Measurements from ENCODE around the gene EP400. TPM values are rescaled to one million over a fixed set of nuclear protein-coding genes. Genes with fewer than 3 reads are reported as not detected.
A peak's percentile ranks its signal among the peaks of the same experiment; 100 is the strongest.

The EP400 gene
- total RNA-seq (10 to 100 TPM; 15.5 to 21.6 (median 18.1) TPM), polyA plus RNA-seq (10.1 TPM)
- long read RNA-seq, donor 1, partial matches to known transcripts = 9 of 15 reads
- long read RNA-seq, donor 1, other reads (novel, unspliced or antisense) = 5 of 15 reads
- long read RNA-seq, donor 2, partial matches to known transcripts = 1 of 3 reads
- long read RNA-seq, donor 2, other reads (novel, unspliced or antisense) = 2 of 3 reads
- long read RNA-seq, donor 3, partial matches to known transcripts = 13 of 21 reads
- long read RNA-seq, donor 3, other reads (novel, unspliced or antisense) = 8 of 21 reads
- long read RNA-seq, donor 4, partial matches to known transcripts = 0 of 2 reads
- long read RNA-seq, donor 4, other reads (novel, unspliced or antisense) = 1 of 2 reads

DNA sequence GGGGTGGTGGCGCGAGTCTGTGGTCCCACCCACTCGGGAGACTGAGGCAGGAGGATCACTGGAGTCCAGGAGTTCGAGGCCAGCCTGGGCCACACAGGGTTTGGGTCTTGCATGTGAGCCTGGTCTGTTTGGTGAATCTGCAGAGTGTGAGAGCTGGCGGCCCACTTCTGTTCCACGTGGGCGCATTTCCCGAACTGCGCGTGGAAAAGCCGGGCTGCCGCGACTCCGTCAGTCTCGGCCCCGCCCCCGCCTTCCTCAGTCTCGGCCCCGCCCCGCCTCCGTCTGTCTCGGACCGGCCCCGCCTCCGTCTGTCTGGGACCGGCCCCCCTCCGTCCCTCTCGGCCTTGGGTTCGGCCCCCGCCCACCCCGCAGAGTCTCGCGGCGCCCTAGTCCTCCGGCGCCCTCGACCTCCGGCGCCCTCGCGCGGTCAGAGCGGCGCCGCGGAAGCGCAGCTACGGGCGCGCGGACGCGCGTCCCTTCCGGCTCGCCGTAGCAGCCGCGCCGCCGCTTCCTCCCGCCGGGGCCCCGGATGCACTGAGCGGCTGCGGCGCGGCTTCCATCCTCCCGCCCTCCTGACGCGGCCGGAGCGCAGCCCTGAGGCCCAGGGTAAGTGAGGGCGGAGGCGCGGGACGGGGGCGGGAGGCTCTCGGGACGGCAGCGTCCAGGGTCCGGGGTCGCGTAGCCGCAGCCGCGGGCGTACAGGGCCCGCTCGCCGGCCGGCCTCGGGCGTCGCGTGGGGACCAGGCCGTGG is at the start of gene EP400:
Gene EP400 (plus strand): TSS at position 512 of the 751 bp plus-strand sequence. CDS start 10,678 bp downstream, outside the sequence.
- intact Hi-C loops (cut with DNase I) = loop anchor here in 1 of 4 donors (5.0 kb wide), 1 partner anchor 52 kb away; no protein-coding TSS in a partner anchor
- peak within 1 kb of the TSS; percentile 72 for H3K27ac ChIP-seq (ENCODE audit: low read length)
- peak within 1 kb of the TSS; percentile 95 for H3K4me3 ChIP-seq (ENCODE audit: low read length)
- H3K9me3 ChIP-seq (ENCODE audit: control insufficient read depth, low read length) = no peaks in the 10 kb centered on the region
- ATAC-seq (peak; percentile 98 to 99), DNase-seq (peak; percentile 97 to 99 (median 99))
- WGBS = 2% methylated on average over 97 of the region's 97 CpGs
- no peaks in the 10 kb centered on the region for H3K27me3 ChIP-seq (ENCODE audit: control insufficient read depth, insufficient read depth)
- H3K4me1 ChIP-seq (ENCODE audit: control insufficient read depth, insufficient read depth, low read length) = peaks cover 4% of the 10 kb centered on the region

GRCh38 chr12:131900397-131900796 is 49.3 kb upstream of the EP400 start:
- DNase-seq (peak in 2 of 3 donors; percentile 36 to 54), ATAC-seq (no peak)

DNA sequence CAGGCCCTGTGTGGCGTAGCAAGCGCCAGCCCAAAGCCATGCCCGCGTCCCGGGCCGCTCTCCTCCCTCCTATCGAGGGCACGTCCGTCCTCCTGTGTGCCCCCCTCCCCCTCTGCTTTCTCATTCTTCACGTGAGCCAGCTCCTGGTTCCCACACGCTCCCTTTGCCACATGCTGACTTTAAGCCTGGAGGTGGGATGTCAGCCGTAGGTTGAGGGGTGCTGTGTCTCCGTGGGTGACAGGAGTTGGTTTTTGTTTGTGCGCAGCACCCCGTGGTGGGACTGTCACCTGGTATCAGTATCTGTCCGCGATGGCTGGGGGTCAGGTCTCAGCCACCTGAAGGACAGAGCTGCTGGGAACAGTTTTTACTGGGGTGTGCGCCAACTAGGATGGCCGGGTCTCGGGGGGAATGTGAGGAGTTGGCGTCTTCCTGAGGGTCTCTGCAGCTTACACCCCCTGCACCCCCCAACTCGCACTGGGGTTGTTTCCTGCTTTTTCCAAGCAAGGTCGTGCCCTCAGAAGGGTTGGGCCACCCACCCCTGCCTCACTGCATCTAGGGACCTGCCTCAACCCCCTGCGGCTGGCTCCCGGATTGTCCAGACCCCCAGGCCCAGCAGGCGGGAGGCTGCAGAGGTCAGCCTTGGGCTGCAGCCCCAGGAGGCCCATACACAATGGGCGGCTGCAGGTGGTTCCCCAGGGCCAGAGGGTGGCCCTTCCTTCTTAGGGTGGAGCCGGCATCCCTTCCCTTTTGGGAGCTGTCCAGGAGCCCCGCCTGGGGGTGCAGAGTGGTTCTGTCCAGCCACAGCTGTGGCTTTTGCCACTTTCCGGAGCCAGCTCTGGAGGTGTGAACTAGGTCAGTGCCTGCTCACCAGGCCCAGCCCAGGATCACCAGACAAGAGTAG is 48.1 kb upstream of the EP400 start:
- DNase-seq = peak; percentile 67 to 89 (median 81)
- no peaks in the 10 kb centered on the region for H3K27me3 ChIP-seq (ENCODE audit: control insufficient read depth, insufficient read depth)
- intact Hi-C loops (cut with DNase I) = no loop called here
- H3K9me3 ChIP-seq (ENCODE audit: control insufficient read depth, low read length) = no peaks in the 10 kb centered on the region
- H3K4me3 ChIP-seq (ENCODE audit: low read length) = no peak overlapping the region
- 55% methylated on average over 30 of the region's 30 CpGs for WGBS
- H3K27ac ChIP-seq (ENCODE audit: low read length) = peak overlapping the region; percentile 29
- peaks cover 9% of the 10 kb centered on the region for H3K4me1 ChIP-seq (ENCODE audit: control insufficient read depth, insufficient read depth, low read length)
- peak; percentile 76 to 79 for ATAC-seq

More at GRCh38 chr12:131900397-131900796, 49.3 kb upstream of the EP400 start:
- 97% methylated on average over 6 of the region's 6 CpGs for WGBS
- Histone ChIP-seq H3K9me3 (ENCODE audit: control insufficient read depth, low read length) (no peaks in the 10 kb centered on the region), H3K4me3 (ENCODE audit: low read length) (no peak overlapping the region), H3K27me3 (ENCODE audit: control insufficient read depth, insufficient read depth) (no peaks in the 10 kb centered on the region), H3K4me1 (ENCODE audit: control insufficient read depth, insufficient read depth, low read length) (peaks cover 9% of the 10 kb centered on the region), H3K27ac (ENCODE audit: low read length) (no peak overlapping the region)
- intact Hi-C loops (cut with DNase I) = no loop called here

DNA sequence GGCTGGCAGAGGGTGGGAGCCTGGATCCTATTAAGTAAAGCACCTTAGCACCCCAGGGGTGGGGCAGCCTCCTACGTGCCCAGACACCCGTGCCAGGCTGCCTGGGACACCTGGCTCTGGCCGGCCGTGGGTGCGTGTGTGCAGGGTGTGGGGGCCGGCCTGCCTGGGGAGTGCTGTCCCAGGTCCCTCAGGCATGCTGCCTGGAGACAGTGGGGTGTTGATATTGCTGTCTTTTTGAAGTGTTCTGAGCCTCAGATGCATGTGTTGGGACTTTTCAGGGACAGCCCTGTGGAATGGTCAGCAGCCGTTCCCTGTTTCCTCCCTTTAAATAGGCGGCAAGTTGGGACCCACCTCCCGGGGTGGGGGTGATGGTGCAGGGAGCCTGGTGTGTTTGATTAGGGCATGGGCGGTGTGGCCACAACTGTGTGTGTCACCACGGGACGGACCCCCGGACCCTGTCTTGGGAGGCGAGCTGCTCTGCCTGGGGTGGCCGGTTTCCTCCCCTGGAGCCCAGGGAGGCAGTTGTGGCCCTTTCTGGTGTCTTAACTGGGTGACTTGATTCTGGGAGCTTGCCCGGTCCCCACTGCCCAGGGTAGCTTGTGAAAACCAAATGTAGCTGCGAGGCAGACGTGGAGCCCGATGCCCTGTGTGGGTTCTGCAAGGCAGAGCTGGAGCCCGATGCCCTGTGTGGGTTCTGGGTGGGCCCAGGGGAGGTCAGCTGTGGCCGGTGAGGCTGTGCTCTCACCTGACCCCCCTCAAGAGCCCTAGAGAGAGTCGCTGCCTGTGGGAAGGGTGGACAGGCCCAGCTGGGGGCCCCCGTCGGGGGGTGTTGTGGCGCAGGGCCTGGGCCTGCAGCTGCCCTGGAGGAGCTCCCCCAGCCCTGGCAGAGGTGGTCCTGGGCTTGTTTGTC is 47.2 kb upstream of the EP400 start:
- peak overlapping the region; percentile 29 for H3K27ac ChIP-seq (ENCODE audit: low read length)
- peak; percentile 22 to 55 (median 53) for DNase-seq
- intact Hi-C loops (cut with DNase I) = no loop called here
- peak; percentile 45 to 53 for ATAC-seq
- H3K9me3 ChIP-seq (ENCODE audit: control insufficient read depth, low read length) = no peaks in the 10 kb centered on the region
- 64% methylated on average over 25 of the region's 25 CpGs for WGBS
- H3K4me1 ChIP-seq (ENCODE audit: control insufficient read depth, insufficient read depth, low read length) = peaks cover 6% of the 10 kb centered on the region
- H3K27me3 ChIP-seq (ENCODE audit: control insufficient read depth, insufficient read depth) = no peaks in the 10 kb centered on the region
- no peak overlapping the region for H3K4me3 ChIP-seq (ENCODE audit: low read length)

GRCh38 chr12:131903270-131904255 is 46.2 kb upstream of the EP400 start:
- 82% methylated on average over 13 of the region's 13 CpGs for WGBS
- Histone ChIP-seq H3K9me3 (ENCODE audit: control insufficient read depth, low read length) (no peaks in the 10 kb centered on the region), H3K4me3 (ENCODE audit: low read length) (no peak overlapping the region), H3K4me1 (ENCODE audit: control insufficient read depth, insufficient read depth, low read length) (peaks cover 6% of the 10 kb centered on the region), H3K27me3 (ENCODE audit: control insufficient read depth, insufficient read depth) (no peaks in the 10 kb centered on the region), H3K27ac (ENCODE audit: low read length) (no peak overlapping the region)
- DNase-seq = peak; percentile 14 to 38 (median 36)
- intact Hi-C loops (cut with DNase I) = no loop called here
- peak in 1 of 2 donors; percentile 2 for ATAC-seq

DNA sequence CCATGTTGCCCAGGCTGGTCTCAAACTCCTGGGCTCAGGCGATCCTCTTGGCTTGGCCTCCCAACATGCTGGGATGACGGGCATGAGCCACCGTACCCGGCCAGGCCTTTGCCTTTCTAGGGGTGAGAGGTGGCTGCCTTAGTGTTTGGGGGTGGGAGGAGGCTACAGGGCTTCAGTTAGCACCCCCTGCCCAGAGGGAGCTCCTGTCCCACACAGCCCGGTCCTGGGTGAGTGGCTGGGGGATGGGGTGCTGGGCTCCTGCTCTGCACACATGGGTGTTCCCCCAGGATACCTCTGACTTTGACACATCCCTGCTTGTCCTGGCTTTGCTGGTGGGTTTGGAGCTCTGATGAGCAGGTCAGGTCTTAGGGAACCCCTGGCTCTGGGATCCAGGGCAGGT is 45.4 kb upstream of the EP400 start:
- DNase-seq (peak in 1 of 3 donors; percentile 37), ATAC-seq (no peak)
- H3K9me3 ChIP-seq (ENCODE audit: control insufficient read depth, low read length) = no peaks in the 10 kb centered on the region
- no peak overlapping the region for H3K27ac ChIP-seq (ENCODE audit: low read length)
- H3K27me3 ChIP-seq (ENCODE audit: control insufficient read depth, insufficient read depth) = no peaks in the 10 kb centered on the region
- peaks cover 6% of the 10 kb centered on the region for H3K4me1 ChIP-seq (ENCODE audit: control insufficient read depth, insufficient read depth, low read length)
- H3K4me3 ChIP-seq (ENCODE audit: low read length) = no peak overlapping the region
- intact Hi-C loops (cut with DNase I) = no loop called here
- WGBS = 92% methylated on average over 5 of the region's 5 CpGs

DNA sequence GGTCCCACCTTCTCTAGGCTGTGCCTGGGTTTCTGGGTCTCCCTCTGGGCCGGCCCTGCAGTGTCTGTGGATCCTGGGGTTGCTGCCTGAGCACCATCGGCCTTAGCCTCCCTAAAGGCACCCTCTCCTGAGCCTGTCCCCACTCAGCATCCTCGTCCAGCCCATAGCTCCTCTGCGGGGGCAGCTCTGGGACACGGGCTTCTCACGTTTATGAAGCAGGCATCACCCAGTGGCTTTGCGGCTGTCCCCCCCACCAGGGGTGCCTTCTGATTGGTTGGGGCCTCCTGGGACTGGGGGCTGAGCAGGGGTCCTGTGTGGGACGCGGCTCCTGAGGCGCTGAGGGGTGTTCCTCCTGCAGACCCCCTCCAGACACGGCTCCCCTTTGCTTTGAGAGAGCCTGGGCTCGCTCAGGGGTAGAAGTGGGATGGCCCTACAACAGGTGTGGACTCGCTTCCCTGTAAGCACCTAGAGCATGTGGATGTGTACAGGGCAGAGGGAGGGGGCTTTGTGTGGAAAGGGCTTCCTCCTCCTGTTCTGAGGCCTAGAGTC is 44.6 kb upstream of the EP400 start:
- WGBS = 92% methylated on average over 13 of the region's 13 CpGs
- DNase-seq = peak in 2 of 3 donors; percentile 29 to 35
- Histone ChIP-seq H3K27ac (ENCODE audit: low read length) (no peak overlapping the region), H3K4me3 (ENCODE audit: low read length) (no peak overlapping the region), H3K27me3 (ENCODE audit: control insufficient read depth, insufficient read depth) (no peaks in the 10 kb centered on the region), H3K4me1 (ENCODE audit: control insufficient read depth, insufficient read depth, low read length) (peaks cover 6% of the 10 kb centered on the region), H3K9me3 (ENCODE audit: control insufficient read depth, low read length) (no peaks in the 10 kb centered on the region)
- ATAC-seq = no peak
- intact Hi-C loops (cut with DNase I) = no loop called here

- Histone ChIP-seq H3K9me3 (ENCODE audit: control insufficient read depth, low read length) (no peaks in the 10 kb centered on the region), H3K4me3 (ENCODE audit: low read length) (no peak overlapping the region), H3K27ac (ENCODE audit: low read length) (no peak overlapping the region), H3K4me1 (ENCODE audit: control insufficient read depth, insufficient read depth, low read length) (peaks cover 6% of the 10 kb centered on the region), H3K27me3 (ENCODE audit: control insufficient read depth, insufficient read depth) (no peaks in the 10 kb centered on the region)
- DNase-seq (peak; percentile 18 to 53 (median 22)), ATAC-seq (no peak)
- WGBS = 94% methylated on average over 15 of the region's 15 CpGs
- intact Hi-C loops (cut with DNase I) = no loop called here
Observed at GRCh38 chr12:131905630-131906091, 44.1 kb upstream of the EP400 start.
